Skeletal muscle tissue (tissue), 5 donors: ENCODE results near the gene ZNF860. TPM values are rescaled to one million over a fixed set of nuclear protein-coding genes. Genes with fewer than 3 reads are reported as not detected.

ENCODE experiments used
- H3K27ac ChIP-seq: one replicate; pipeline ENCODE4 v1.7.0; 2013; ENCODE audit warnings: mild to moderate bottlenecking, low read depth, low read length, inconsistent platforms
- H3K27me3 ChIP-seq, 3 donors: one replicate each; pipeline ENCODE4 v1.7.0; 2013; ENCODE audit warnings: low read length in 3 of 3; ENCODE audit not compliant: control insufficient read depth in 3 of 3, insufficient read depth in 3 of 3
- H3K36me3 ChIP-seq, 3 donors: one replicate each; pipeline ENCODE4 v1.7.0; 2013; ENCODE audit warnings: low read length in 3 of 3; ENCODE audit not compliant: control insufficient read depth in 3 of 3, insufficient read depth in 3 of 3
- H3K4me1 ChIP-seq, 3 donors: one replicate each; pipeline ENCODE4 v1.7.0; 2013; ENCODE audit warnings: low read length in 3 of 3, mild to moderate bottlenecking in 3 of 3; ENCODE audit not compliant: control insufficient read depth in 3 of 3, insufficient read depth in 3 of 3
- H3K4me3 ChIP-seq, 3 donors: one replicate each; pipeline ENCODE4 v1.7.0; 2013; ENCODE audit warnings: low read length in 3 of 3
- H3K9ac ChIP-seq, 3 donors: one replicate each; pipeline ENCODE4 v1.7.0; 2013; ENCODE audit warnings: low read length in 3 of 3, mild to moderate bottlenecking in 3 of 3, moderate library complexity in 2 of 3, low read depth in 1 of 3
- H3K9me3 ChIP-seq, 3 donors: one replicate each; pipeline ENCODE4 v1.7.0; 2013; ENCODE audit warnings: low read length in 3 of 3; ENCODE audit not compliant: control insufficient read depth in 3 of 3
- small RNA-seq: library from RNA; depleted of rRNA; stranded (forward); fragments of <200 nt; gene quantifications from one replicate; pipeline ENCODE3, GENCODE V24; 2014
- total RNA-seq: library from RNA; depleted of rRNA; stranded (reverse); fragments of >200 nt; gene quantifications from one replicate; pipeline ENCODE4 v1.2.3, GENCODE V29; 2014
- donor health status: Osteomylitis.

ZNF860 gene
- total RNA-seq, 1 donor from 2014 or later: under 0.01 TPM

- Histone ChIP-seq H3K4me1 (no peaks in the 10 kb centered on the region), H3K4me3 (no peak overlapping the region), H3K9me3 (no peaks in the 10 kb centered on the region), H3K36me3 (no peaks in the 10 kb centered on the region), H3K9ac (no peak overlapping the region), H3K27me3 (no peaks in the 10 kb centered on the region), H3K27ac (no peak overlapping the region)
These were observed 41.4 kb downstream of the ZNF860 start for GRCh38 chr3:32022947-32023346.

GRCh38 chr3:32026593-32026992 is 45.0 kb downstream of the ZNF860 start:
- H3K27ac ChIP-seq: no peak overlapping the region
- no peaks in the 10 kb centered on the region for H3K27me3 ChIP-seq
- H3K9me3 ChIP-seq: no peaks in the 10 kb centered on the region
- H3K4me1 ChIP-seq: peaks cover 0 to 2% (median 0%) of the 10 kb centered on the region in 3 donors
- no peak overlapping the region for H3K4me3 ChIP-seq
- no peaks in the 10 kb centered on the region for H3K36me3 ChIP-seq
- no peak overlapping the region for H3K9ac ChIP-seq

GRCh38 chr3:32037932-32038267 is 56.4 kb downstream of the ZNF860 start:
- Histone ChIP-seq H3K4me3 (no peak overlapping the region), H3K36me3 (no peaks in the 10 kb centered on the region), H3K27ac (peak overlapping the region; percentile 38), H3K9me3 (no peaks in the 10 kb centered on the region), H3K4me1 (peaks cover 19 to 25% (median 25%) of the 10 kb centered on the region in 3 donors), H3K27me3 (no peaks in the 10 kb centered on the region), H3K9ac (peak overlapping the region in 2 of 3 donors; percentile 40 to 59)

DNA sequence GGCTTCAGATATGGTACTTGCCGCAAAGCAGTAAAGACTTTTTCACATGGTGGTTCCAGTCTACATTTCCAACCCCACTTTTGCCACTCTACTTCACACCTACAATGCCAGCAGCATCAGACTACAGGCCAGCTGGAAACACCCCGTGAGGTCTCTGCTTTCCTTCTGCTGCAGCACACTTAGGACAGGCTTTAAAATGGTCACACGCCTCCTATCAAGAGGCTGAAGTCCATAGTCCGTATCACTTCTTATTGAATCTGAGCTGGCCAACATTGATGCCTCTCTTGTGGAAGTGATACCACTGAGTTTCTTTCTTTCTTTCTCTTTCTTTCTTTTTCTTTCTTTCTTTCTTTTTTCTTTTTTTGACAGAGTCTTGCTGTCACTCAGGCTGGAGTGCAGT is 59.8 kb downstream of the ZNF860 start:
- Histone ChIP-seq H3K4me3 (no peak overlapping the region), H3K27ac (peak overlapping the region; percentile 31), H3K9ac (no peak overlapping the region), H3K9me3 (no peaks in the 10 kb centered on the region), H3K36me3 (no peaks in the 10 kb centered on the region), H3K4me1 (peaks cover 23 to 40% (median 37%) of the 10 kb centered on the region in 3 donors), H3K27me3 (no peaks in the 10 kb centered on the region)

Small RNA genes lying within 50 kb of the gene (small RNA-seq; reads per million reads assigned to genes)
- not detected for gene RF00402

Other genes with a start within 250 kb of the ZNF860 start
- gene OSBPL10, start 488 bp upstream of the ZNF860 start, total RNA-seq: 6.8 TPM
- 54.3 TPM for gene GPD1L, start 124.9 kb downstream of the ZNF860 start, total RNA-seq